H1 (cell line): ENCODE data around the gene IFT80. TPM values are rescaled to one million over a fixed set of nuclear protein-coding genes. Genes with fewer than 3 reads are reported as not detected.

Source experiments
- CTCF ChIA-PET: fragments of 300-600 bp; sonication (Branson Sonifier 250); formaldehyde crosslinking; loops from one replicate; lab custom pipeline; 2021; ENCODE audit not compliant: partially characterized antibody; lab: Charles Lee
- POLR2A ChIA-PET: fragments of 300-600 bp; sonication (Branson Sonifier 250); formaldehyde crosslinking; loops from one replicate; lab custom pipeline; 2021; ENCODE audit warnings: inconsistent platforms; ENCODE audit not compliant: partially characterized antibody; lab: Charles Lee
- DNase-seq, 2 experiments: peaks; one replicate each; pipeline versions ENCODE4 v3.0.0 to v3.0.0-alpha.2; 2010 to 2022; ENCODE audit warnings: low spot score in 2 of 2, low read depth in 1 of 2, mixed read lengths in 1 of 2
- FAIRE-seq: peaks from 2 replicates; lab custom pipeline; 2011; peaks lifted over from hg19 to GRCh38; lab: Jason Lieb, UNC
- H2AFZ ChIP-seq: 2 replicates; pipeline ENCODE4 v1.8.1; 2012; ENCODE audit warnings: low read length, inconsistent platforms
- H2AK5ac ChIP-seq: 2 replicates; pipeline ENCODE4 v1.6.1; 2013; ENCODE audit warnings: low read depth, low read length
- H2BK120ac ChIP-seq: replicated peaks from 2 replicates; pipeline ENCODE3; 2013; ENCODE audit warnings: low read depth, low read length, inconsistent platforms
- H2BK12ac ChIP-seq: 2 replicates; pipeline ENCODE4 v1.6.1; 2013; ENCODE audit warnings: low read depth, low read length
- H2BK15ac ChIP-seq: 2 replicates; pipeline ENCODE4 v1.6.1; 2013; ENCODE audit warnings: low read length
- H2BK20ac ChIP-seq: 2 replicates; pipeline ENCODE4 v1.6.1; 2013; ENCODE audit warnings: low read length
- H2BK5ac ChIP-seq: 2 replicates; pipeline ENCODE4 v1.6.1; 2013; ENCODE audit warnings: low read depth, low read length
- H3K14ac ChIP-seq: 2 replicates; pipeline ENCODE4 v1.6.1; 2013; ENCODE audit warnings: inconsistent platforms; ENCODE audit not compliant: insufficient read length
- H3K18ac ChIP-seq: 2 replicates; pipeline ENCODE4 v1.6.1; 2013; ENCODE audit warnings: low read length; ENCODE audit errors: extremely low read depth
- H3K23ac ChIP-seq: 2 replicates; pipeline ENCODE4 v1.6.1; 2013; ENCODE audit warnings: inconsistent platforms; ENCODE audit not compliant: insufficient read length
- H3K23me2 ChIP-seq: 2 replicates; pipeline ENCODE4 v1.6.1; 2013; ENCODE audit warnings: low read depth, low read length
- H3K27ac ChIP-seq: 2 replicates; pipeline ENCODE4 v1.6.1; 2011; ENCODE audit warnings: low read depth, low read length, inconsistent platforms
- H3K27me3 ChIP-seq, 4 experiments: replicated peaks in 1 of 4; 1 replicate in 1 of 4; 2 replicates in 3 of 4; pipeline versions ENCODE4 v1.6.1 to v1.8.1; 2011 to 2013; ENCODE audit warnings: low read length in 3 of 4, mild to moderate bottlenecking in 3 of 4, inconsistent platforms in 2 of 4, mixed read lengths in 2 of 4, moderate library complexity in 1 of 4; ENCODE audit not compliant: control insufficient read depth in 3 of 4, insufficient read depth in 3 of 4; ENCODE audit errors: extremely low read depth in 1 of 4
- H3K36me3 ChIP-seq, 4 experiments: 2 replicates each; pipeline versions ENCODE4 v1.6.1 to v1.8.1; 2011 to 2013; ENCODE audit warnings: mild to moderate bottlenecking in 4 of 4, low read length in 3 of 4, moderate library complexity in 2 of 4, control low read depth in 1 of 4, inconsistent platforms in 1 of 4; ENCODE audit not compliant: insufficient read depth in 4 of 4, control insufficient read depth in 2 of 4
- H3K4ac ChIP-seq: replicated peaks from 2 replicates; pipeline ENCODE3; 2013; ENCODE audit warnings: low read length, low read depth, mixed read lengths, inconsistent platforms; ENCODE audit not compliant: insufficient read length
- H3K4me1 ChIP-seq, 4 experiments: replicated peaks in 1 of 4; 1 replicate in 1 of 4; 2 replicates in 3 of 4; pipeline versions ENCODE4 v1.6.1 to v1.8.1; 2011 to 2013; ENCODE audit warnings: low read length in 3 of 4, inconsistent platforms in 2 of 4, mixed read lengths in 1 of 4; ENCODE audit not compliant: insufficient read depth in 4 of 4, control insufficient read depth in 3 of 4
- H3K4me2 ChIP-seq, 2 experiments: 2 replicates each; pipeline versions ENCODE4 v1.6.1 to v1.8.1; 2011 to 2013; ENCODE audit warnings: low read depth in 2 of 2, low read length in 2 of 2, control low read depth in 1 of 2, inconsistent platforms in 1 of 2, mild to moderate bottlenecking in 1 of 2; ENCODE audit not compliant: insufficient read depth in 1 of 2
- H3K4me3 ChIP-seq, 4 experiments: fragments of 200-600, 300-600 bp in 1 of 4; sonication (generic), shearing (Covaris generic), sonication (Bioruptor Twin) in 1 of 4; 2 replicates each; pipeline versions ENCODE4 v1.5.1 to v1.8.1; 2011 to 2016; ENCODE audit warnings: low read length in 4 of 4, low read depth in 3 of 4, control low read depth in 2 of 4, inconsistent platforms in 2 of 4, mild to moderate bottlenecking in 2 of 4, mixed read lengths in 1 of 4, moderate library complexity in 1 of 4; ENCODE audit not compliant: insufficient read depth in 2 of 4; ENCODE audit errors: extremely low read depth in 1 of 4
- H3K56ac ChIP-seq: replicated peaks from 2 replicates; pipeline ENCODE3; 2013; ENCODE audit warnings: low read depth, mild to moderate bottlenecking, mixed read lengths, low read length, inconsistent platforms; ENCODE audit not compliant: insufficient read length
- H3K79me1 ChIP-seq: 2 replicates; pipeline ENCODE4 v1.6.1; 2013; ENCODE audit warnings: low read depth, low read length, control low read depth
- H3K79me2 ChIP-seq, 2 experiments: 2 replicates each; pipeline versions ENCODE4 v1.6.1 to v1.8.1; 2012 to 2013; ENCODE audit warnings: low read length in 2 of 2, mild to moderate bottlenecking in 2 of 2, inconsistent platforms in 1 of 2; ENCODE audit not compliant: insufficient read depth in 2 of 2, control insufficient read depth in 1 of 2
- H3K9ac ChIP-seq, 4 experiments: replicated peaks in 1 of 4; 1 replicate in 1 of 4; 2 replicates in 3 of 4; pipeline versions ENCODE4 v1.6.1 to v1.8.1; 2011 to 2013; ENCODE audit warnings: low read depth in 3 of 4, low read length in 3 of 4, control low read depth in 2 of 4, mild to moderate bottlenecking in 2 of 4, moderate library complexity in 2 of 4, inconsistent platforms in 1 of 4; ENCODE audit errors: extremely low read depth in 1 of 4
- H3K9me3 ChIP-seq, 2 experiments: 2 replicates each; pipeline versions ENCODE4 v1.6.1 to v1.8.1; 2012 to 2013; ENCODE audit warnings: mild to moderate bottlenecking in 2 of 2, moderate library complexity in 2 of 2, control low read depth in 1 of 2, inconsistent platforms in 1 of 2, low read depth in 1 of 2, low read length in 1 of 2, mixed read lengths in 1 of 2; ENCODE audit not compliant: insufficient read depth in 2 of 2
- H4K20me1 ChIP-seq, 2 experiments: replicated peaks in 1 of 2; 2 replicates each; pipeline versions ENCODE3 to v1.8.1; 2011 to 2013; ENCODE audit warnings: inconsistent platforms in 2 of 2, low read length in 2 of 2, mild to moderate bottlenecking in 1 of 2; ENCODE audit not compliant: insufficient read depth in 2 of 2, control insufficient read depth in 1 of 2
- H4K5ac ChIP-seq: 2 replicates; pipeline ENCODE4 v1.6.1; 2013; ENCODE audit warnings: low read length, low read depth, mixed read lengths, inconsistent platforms; ENCODE audit not compliant: insufficient read length
- H4K8ac ChIP-seq: 2 replicates; pipeline ENCODE4 v1.8.0; 2013; ENCODE audit warnings: mild to moderate bottlenecking, moderate library complexity, low read length, inconsistent platforms; ENCODE audit not compliant: insufficient read depth; ENCODE audit errors: extremely low read depth
- H4K91ac ChIP-seq: replicated peaks from 2 replicates; pipeline ENCODE3; 2013; ENCODE audit warnings: low read length, mixed read lengths, inconsistent platforms; ENCODE audit not compliant: insufficient read length
- BRCA1 ChIP-seq: IDR thresholded peaks from 2 replicates; pipeline ENCODE4 v1.6.1; 2012; ENCODE audit warnings: low read depth, low read length, improper control_type of control experiment
- CHD1 ChIP-seq: IDR thresholded peaks from 2 replicates; pipeline ENCODE4 v1.6.1; 2012; ENCODE audit warnings: low read depth, low read length, improper control_type of control experiment
- CREB1 ChIP-seq: IDR thresholded peaks from 2 replicates; pipeline ENCODE4 v1.6.1; 2012; ENCODE audit warnings: inconsistent platforms
- FOSL1 ChIP-seq: IDR thresholded peaks from 2 replicates; pipeline ENCODE4 v1.6.1; 2011; ENCODE audit warnings: mild to moderate bottlenecking, low read depth, low read length, moderate library complexity; ENCODE audit not compliant: insufficient read depth
- KDM1A ChIP-seq: fragments of 200-600, 300-600 bp; sonication (generic); IDR thresholded peaks from 2 replicates; pipeline ENCODE4 v1.7.1; 2016; ENCODE audit warnings: mild to moderate bottlenecking, low read length, borderline replicate concordance
- POU5F1 ChIP-seq: IDR thresholded peaks from 2 replicates; pipeline ENCODE4 v1.6.1; 2011; ENCODE audit warnings: low read depth, mild to moderate bottlenecking, low read length, moderate library complexity
- SIX5 ChIP-seq: IDR thresholded peaks from 2 replicates; pipeline ENCODE4 v1.6.1; 2011; ENCODE audit warnings: mild to moderate bottlenecking, low read depth, low read length
- TAF1 ChIP-seq: IDR thresholded peaks from 2 replicates; pipeline ENCODE4 v1.6.1; 2011; ENCODE audit warnings: mild to moderate bottlenecking, low read depth, low read length
- WGBS, 2 experiments: shearing (Covaris generic) in 1 of 2; methylation state at CpG; one replicate each; pipeline versions ENCODE4 v1.1.6 to v1.1.7; 2013 to 2015; ENCODE audit warnings: low lambda C conversion rate in 2 of 2, mixed read lengths in 2 of 2, inconsistent platforms in 1 of 2, low coverage in 1 of 2, missing lambda C conversion rate in 1 of 2; ENCODE audit not compliant: insufficient replicate concordance in 2 of 2, insufficient coverage in 1 of 2, insufficient read length in 1 of 2; ENCODE audit errors: extremely low coverage in 1 of 2, missing lambda C conversion rate in 1 of 2; 5-methylcytosine and 5-hydroxymethylcytosine counted together
- polyA plus RNA-seq, 7 experiments: library from polyadenylated mRNA; depleted of rRNA in 3 of 7; stranded (reverse) in 5 of 7; unstranded in 2 of 7; fragments of >200 nt in 5 of 7; fragments of 200-250 nt in 2 of 7; gene quantifications; 1 replicate in 5 of 7; 2 replicates in 1 of 7; 4 replicates in 1 of 7; pipeline versions ENCODE4 v1.2.1 to v1.2.3, GENCODE V29; 2011 to 2013; ENCODE audit warnings: missing spikeins in 2 of 7, mixed read lengths in 2 of 7
- total RNA-seq: library from RNA; stranded (reverse); fragmentation: NEBNext Ultra II Directional; extraction: Animal tissue kit (Norgen Biotek cat#: 25700); gene quantifications from 2 replicates; pipeline ENCODE4 v1.2.1, GENCODE V29; 2021

The IFT80 gene
- total and polyA plus RNA-seq, 2 of the 8 experiments (the other 6 are each of a cell fraction or from before 2014, with no cell fraction given), result 7.2 to 25.9 TPM

DNA sequence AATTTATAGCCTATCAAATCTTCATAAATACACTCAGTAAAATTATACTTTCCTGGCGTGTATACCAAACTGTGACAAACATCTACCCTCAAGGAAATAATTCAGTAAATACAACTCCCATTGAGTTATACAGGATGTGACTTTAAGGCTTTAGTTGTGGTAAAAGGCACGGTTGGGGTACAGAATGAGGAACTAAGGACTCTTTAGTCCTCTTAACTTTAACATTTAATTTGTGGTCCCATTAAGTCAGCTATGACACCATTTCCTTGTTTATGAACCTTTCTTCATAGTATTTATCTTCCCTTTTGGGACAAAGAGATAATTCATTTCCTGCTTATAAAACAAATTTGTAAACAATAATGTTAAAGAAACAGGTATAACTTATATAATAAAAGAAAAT, 30.2 kb downstream of the IFT80 start:
- Histone ChIP-seq H2BK15ac (no peak overlapping the region), H2BK20ac (no peak overlapping the region), H3K23ac (no peak overlapping the region), H3K4me1 (no peaks in the 10 kb centered on the region), H4K20me1 (no peaks in the 10 kb centered on the region), H3K14ac (no peak overlapping the region), H3K9me3 (no peaks in the 10 kb centered on the region), H3K4me3 (no peak overlapping the region), H3K23me2 (no peaks in the 10 kb centered on the region), H3K4me2 (no peak overlapping the region), H3K56ac (no peak overlapping the region), H3K27me3 (no peaks in the 10 kb centered on the region), H4K91ac (no peak overlapping the region), H3K27ac (no peak overlapping the region), H3K79me1 (no peaks in the 10 kb centered on the region), H2AK5ac (no peak overlapping the region), H3K36me3 (peaks cover 0 to 9% (median 4%) of the 10 kb centered on the region in 4 experiments; a peak in 3 of 8 replicates), H3K4ac (no peak overlapping the region), H3K79me2 (no peaks in the 10 kb centered on the region), H2BK5ac (no peak overlapping the region), H4K8ac (no peak overlapping the region), H2BK120ac (no peak overlapping the region), H2AFZ (no peak overlapping the region), H4K5ac (no peak overlapping the region), H2BK12ac (no peak overlapping the region), H3K18ac (no peak overlapping the region), H3K9ac (no peak overlapping the region)
- no peak for FAIRE-seq
- DNase-seq, result no peak
- POLR2A ChIA-PET, result no interaction called here
- 90% methylated on average over 2 of the region's 2 CpGs; no CpG with 5 or more reads in 1 of the 2 experiments for WGBS, 2 experiments
- CTCF ChIA-PET, result no interaction called here
- TF ChIP-seq POU5F1, result no peak
- TF ChIP-seq KDM1A, result no peak
- TF ChIP-seq TAF1, result no peak
- no peak for TF ChIP-seq BRCA1
- no peak for TF ChIP-seq FOSL1
- TF ChIP-seq CHD1, result no peak
- no peak for TF ChIP-seq CREB1
- no peak for TF ChIP-seq SIX5
